Effector memory CD4-positive, alpha-beta T cell (primary cell): ENCODE results near the gene STAG1.
"Not testable (repeated sequence)": the region's sequence is repeated elsewhere in the genome, so short reads cannot be mapped to it uniquely, and the experiment has no call there.

ENCODE experiments used
- DNase-seq, 3 donors: peaks; one replicate each; pipeline ENCODE4 v3.0.0-alpha.2; 2020
- H3K27ac ChIP-seq: 2 replicates; pipeline ENCODE4 v1.7.0; 2013; ENCODE audit warnings: mild to moderate bottlenecking, low read length, moderate library complexity; ENCODE audit not compliant: insufficient read depth, poor library complexity, severe bottlenecking
- H3K27me3 ChIP-seq: replicated peaks from 2 replicates; pipeline ENCODE4 v1.7.0; 2013; ENCODE audit warnings: mild to moderate bottlenecking, low read length; ENCODE audit not compliant: insufficient read depth, control insufficient read depth, poor library complexity, severe bottlenecking
- H3K36me3 ChIP-seq: 2 replicates; pipeline ENCODE4 v1.7.0; 2013; ENCODE audit warnings: mild to moderate bottlenecking, low read length, moderate library complexity; ENCODE audit not compliant: control insufficient read depth, insufficient read depth
- H3K4me1 ChIP-seq: 2 replicates; pipeline ENCODE4 v1.7.0; 2013; ENCODE audit warnings: low read length, mild to moderate bottlenecking; ENCODE audit not compliant: control insufficient read depth, insufficient read depth, poor library complexity, severe bottlenecking
- H3K4me3 ChIP-seq: 2 replicates; pipeline ENCODE4 v1.7.0; 2013; ENCODE audit warnings: low read length, low read depth, mild to moderate bottlenecking; ENCODE audit not compliant: insufficient read depth, poor library complexity, severe bottlenecking
- H3K9me3 ChIP-seq: 2 replicates; pipeline ENCODE4 v1.7.0; 2013; ENCODE audit warnings: mild to moderate bottlenecking, low read length, moderate library complexity; ENCODE audit not compliant: control insufficient read depth

The STAG1 gene

GRCh38 chr3:136545664-136546268 lies 206.4 kb downstream of the STAG1 start:
- no peak overlapping the region for H3K27ac ChIP-seq
- no peak for DNase-seq
- H3K27me3 ChIP-seq: no peaks in the 10 kb centered on the region
- no peak overlapping the region for H3K4me3 ChIP-seq
- H3K4me1 ChIP-seq: no peaks in the 10 kb centered on the region
- no peaks in the 10 kb centered on the region for H3K36me3 ChIP-seq
- H3K9me3 ChIP-seq: no peaks in the 10 kb centered on the region

GRCh38 chr3:136544532-136544931 lies 207.6 kb downstream of the STAG1 start:
- no peaks in the 10 kb centered on the region for H3K4me1 ChIP-seq
- H3K9me3 ChIP-seq: no peaks in the 10 kb centered on the region
- H3K27ac ChIP-seq: no peak overlapping the region
- no peaks in the 10 kb centered on the region for H3K27me3 ChIP-seq
- H3K36me3 ChIP-seq: no peaks in the 10 kb centered on the region
- no peak for DNase-seq
- no peak overlapping the region for H3K4me3 ChIP-seq

- Histone ChIP-seq H3K4me3 (no peak overlapping the region), H3K4me1 (no peaks in the 10 kb centered on the region), H3K27ac (no peak overlapping the region), H3K36me3 (no peaks in the 10 kb centered on the region), H3K9me3 (no peaks in the 10 kb centered on the region), H3K27me3 (no peaks in the 10 kb centered on the region)
- DNase-seq: no peak
These were observed 208.8 kb downstream of the STAG1 start for GRCh38 chr3:136543385-136543784.

DNA sequence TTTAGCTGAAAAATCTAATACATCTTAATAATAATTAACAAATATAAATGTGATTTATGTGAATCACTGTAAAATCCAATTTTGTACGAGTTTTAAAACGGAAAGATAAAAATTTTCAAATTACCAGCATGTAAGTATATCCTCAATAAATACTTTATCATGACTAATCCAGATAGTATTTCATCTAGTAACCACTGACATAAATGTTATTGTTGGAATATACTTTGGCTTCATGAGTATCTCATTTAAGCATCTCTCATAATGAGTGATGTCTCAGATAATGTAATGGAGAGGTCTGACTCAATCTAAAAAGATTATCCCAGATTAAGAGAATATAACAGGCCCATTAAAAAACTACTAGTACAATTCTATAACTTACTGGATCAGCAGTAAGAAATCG lies 216.3 kb downstream of the STAG1 start:
- Histone ChIP-seq H3K27ac (no peak overlapping the region), H3K4me3 (no peak overlapping the region), H3K27me3 (no peaks in the 10 kb centered on the region), H3K9me3 (peaks cover 5% of the 10 kb centered on the region), H3K4me1 (no peaks in the 10 kb centered on the region), H3K36me3 (no peaks in the 10 kb centered on the region)
- DNase-seq: no peak

DNA sequence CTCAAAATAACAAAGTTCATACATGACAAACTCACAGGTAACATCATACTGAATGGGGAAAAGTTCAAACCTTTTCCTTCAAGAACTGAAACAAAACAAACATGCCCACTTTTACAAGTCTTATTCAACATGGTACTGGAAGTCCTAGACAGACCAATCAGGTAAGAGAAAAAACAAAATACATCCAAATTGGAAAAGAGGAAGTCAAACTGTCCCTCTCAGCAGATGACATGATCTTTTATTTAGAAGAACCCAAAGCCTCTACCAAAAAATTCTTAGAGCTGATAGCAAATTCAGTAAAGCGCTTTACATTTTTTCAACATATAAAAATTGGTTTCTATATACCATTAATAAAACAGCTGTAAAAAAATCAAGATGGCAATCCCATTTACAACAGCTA lies 219.4 kb downstream of the STAG1 start:
- Histone ChIP-seq H3K4me1 (no peaks in the 10 kb centered on the region), H3K4me3 (no peak overlapping the region), H3K27ac (no peak overlapping the region), H3K27me3 (no peaks in the 10 kb centered on the region), H3K9me3 (peaks cover 5% of the 10 kb centered on the region), H3K36me3 (no peaks in the 10 kb centered on the region)
- DNase-seq: no peak

- H3K4me3 ChIP-seq: no peak overlapping the region
- DNase-seq: no peak
- H3K36me3 ChIP-seq: no peaks in the 10 kb centered on the region
- no peaks in the 10 kb centered on the region for H3K27me3 ChIP-seq
- H3K4me1 ChIP-seq: no peaks in the 10 kb centered on the region
- H3K9me3 ChIP-seq: no peaks in the 10 kb centered on the region
- no peak overlapping the region for H3K27ac ChIP-seq
These were observed 234.1 kb downstream of the STAG1 start for GRCh38 chr3:136518102-136518501.

DNA sequence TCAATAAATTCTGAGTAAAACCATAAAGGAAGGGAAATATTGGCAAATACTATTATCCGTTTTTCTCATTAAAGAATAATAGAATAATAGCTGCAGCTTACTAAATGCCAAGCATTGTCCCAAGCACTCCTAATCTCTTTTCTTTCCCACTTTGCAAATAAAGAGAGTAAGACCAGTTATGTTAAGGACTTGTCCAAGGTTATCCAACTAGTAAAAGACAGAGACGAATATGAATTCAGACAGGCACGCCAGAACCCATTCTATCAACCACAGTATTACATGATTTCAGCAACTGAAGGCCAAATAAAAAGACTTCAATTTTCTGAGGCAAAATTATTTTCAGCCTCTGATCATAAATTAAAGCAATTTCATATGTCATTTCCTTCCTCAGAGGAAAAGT lies 235.5 kb downstream of the STAG1 start:
- Histone ChIP-seq H3K36me3 (no peaks in the 10 kb centered on the region), H3K4me1 (no peaks in the 10 kb centered on the region), H3K27me3 (no peaks in the 10 kb centered on the region), H3K9me3 (no peaks in the 10 kb centered on the region), H3K4me3 (no peak overlapping the region), H3K27ac (no peak overlapping the region)
- DNase-seq: no peak

GRCh38 chr3:136516095-136516494 lies 236.1 kb downstream of the STAG1 start:
- H3K9me3 ChIP-seq: no peaks in the 10 kb centered on the region

DNA sequence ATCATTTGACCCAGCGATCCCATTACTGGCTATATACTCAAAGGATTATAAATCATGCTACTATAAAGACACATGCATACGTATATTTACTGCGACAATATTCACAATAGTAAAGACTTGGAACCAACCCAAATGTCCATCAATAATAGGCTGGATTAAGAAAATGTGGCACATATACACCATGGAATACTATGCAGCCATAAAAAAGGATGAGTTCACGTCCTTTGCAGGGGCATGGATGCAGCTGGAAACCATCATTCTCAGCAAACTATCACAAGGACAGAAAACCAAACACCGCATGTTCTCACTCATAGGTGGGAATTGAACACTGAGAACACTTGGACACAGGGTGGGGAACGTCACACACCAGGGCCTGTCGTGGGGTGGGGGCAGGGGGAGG lies 237.6 kb downstream of the STAG1 start:
- H3K36me3 ChIP-seq, H3K27ac ChIP-seq, H3K4me3 ChIP-seq, DNase-seq, H3K4me1 ChIP-seq, H3K27me3 ChIP-seq, H3K9me3 ChIP-seq: not testable (repeated sequence)

More at GRCh38 chr3:136516095-136516494, 236.1 kb downstream of the STAG1 start:
- H3K36me3 ChIP-seq: no peaks in the 10 kb centered on the region
- DNase-seq: no peak
- H3K4me1 ChIP-seq: no peaks in the 10 kb centered on the region
- H3K4me3 ChIP-seq: no peak overlapping the region
- H3K27ac ChIP-seq: no peak overlapping the region
- no peaks in the 10 kb centered on the region for H3K27me3 ChIP-seq

DNA sequence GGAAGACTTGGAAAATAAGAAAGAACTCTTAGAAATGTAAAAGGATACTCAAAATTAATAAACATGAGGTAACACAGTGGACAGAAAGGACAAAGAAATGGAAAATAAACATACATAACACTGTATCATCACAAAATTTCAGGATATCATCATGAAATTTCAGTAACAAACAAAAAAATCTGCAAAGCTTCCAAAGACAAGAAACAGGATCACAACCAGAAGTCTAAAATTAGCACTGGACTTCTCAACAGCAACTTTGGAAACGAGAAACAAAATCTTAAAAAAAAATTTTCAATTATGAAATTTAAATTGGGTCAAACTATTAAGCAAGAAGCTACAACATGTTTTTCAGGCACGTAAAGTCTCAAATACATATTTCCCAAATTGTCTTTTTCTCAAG lies 238.8 kb downstream of the STAG1 start:
- DNase-seq: no peak
- H3K4me1 ChIP-seq: no peaks in the 10 kb centered on the region
- H3K27me3 ChIP-seq: no peaks in the 10 kb centered on the region
- no peaks in the 10 kb centered on the region for H3K36me3 ChIP-seq
- H3K27ac ChIP-seq: no peak overlapping the region
- no peaks in the 10 kb centered on the region for H3K9me3 ChIP-seq
- no peak overlapping the region for H3K4me3 ChIP-seq
